ENCODE measurements around the gene GNAQ. TPM values are rescaled to one million over a fixed set of nuclear protein-coding genes. Genes with fewer than 3 reads are reported as not detected.

GNAQ gene
- total and polyA plus RNA-seq, 2 experiments from 2014 or later = 21.1 to 43.1 TPM

GRCh38 chr9:78009186-78009585, 22.4 kb downstream of the GNAQ start:
- H3K4me3 ChIP-seq = no peak overlapping the region
- H3K4me3 Mint-ChIP-seq = no peak overlapping the region
- H3K4me2 ChIP-seq = no peak overlapping the region
- H2AFZ ChIP-seq = no peak overlapping the region
- H3K27ac Mint-ChIP-seq = no peak overlapping the region
- no peaks in the 10 kb centered on the region for H3K27me3 Mint-ChIP-seq (ENCODE audit: insufficient read depth, low read depth, poor library complexity)
- peaks cover 99% of the 10 kb centered on the region for H3K79me2 ChIP-seq (replicated peaks; ENCODE audit: insufficient read depth)
- H3K4me1 Mint-ChIP-seq = peaks cover 49% of the 10 kb centered on the region
- no peaks in the 10 kb centered on the region for H3K36me3 Mint-ChIP-seq (ENCODE audit: low read depth)
- H3K4me1 ChIP-seq (ENCODE audit: insufficient read depth) = peaks cover 39% of the 10 kb centered on the region
- no peaks in the 10 kb centered on the region for H3K27me3 ChIP-seq (ENCODE audit: insufficient read depth)
- H3K27ac ChIP-seq (ENCODE audit: low read depth) = no peak overlapping the region
- TF ChIP-seq EZH2phosphoT487 (IDR thresholded peaks at IDR 0.05; ENCODE audit: unreplicated experiment) (no peak), STAT1 (IDR thresholded peaks at IDR 0.05; ENCODE audit: unreplicated experiment) (no peak), JUNB (IDR thresholded peaks at IDR 0.05; ENCODE audit: unreplicated experiment) (no peak), EZH2 (IDR thresholded peaks at IDR 0.05; ENCODE audit: low read depth, unreplicated experiment) (no peak), POLR2AphosphoS5 (IDR thresholded peaks at IDR 0.05; ENCODE audit: low read depth) (no peak), REST (IDR thresholded peaks at IDR 0.05; ENCODE audit: unreplicated experiment) (no peak), CTCF (conservative IDR thresholded peaks at IDR 0.05; ENCODE audit: low read depth in 2 of 2) (no peak), CREB1 (CRISPR knock-in tag; IDR thresholded peaks at IDR 0.05; ENCODE audit: low read depth) (no peak), ZNF462 (CRISPR knock-in tag; IDR thresholded peaks at IDR 0.05) (no peak), NANOG (IDR thresholded peaks at IDR 0.05; ENCODE audit: borderline replicate concordance) (no peak), ZNF331 (CRISPR knock-in tag; IDR thresholded peaks at IDR 0.05; ENCODE audit: low read depth) (no peak), ZNF114 (CRISPR knock-in tag; IDR thresholded peaks at IDR 0.05) (no peak), ETS1 (IDR thresholded peaks at IDR 0.05) (no peak)
- no peaks in the 10 kb centered on the region for H3K36me3 ChIP-seq (ENCODE audit: insufficient read depth)
- ATAC-seq = no peak
- no peak for DNase-seq (ENCODE audit: low spot score)
- H3K9me2 ChIP-seq (ENCODE audit: insufficient read depth) = no peaks in the 10 kb centered on the region
- no peaks in the 10 kb centered on the region for H3F3A ChIP-seq (replicated peaks; ENCODE audit: low read depth)
- no peaks in the 10 kb centered on the region for H3K9me3 Mint-ChIP-seq
- H4K20me1 ChIP-seq (replicated peaks; ENCODE audit: insufficient read depth) = peaks cover 18% of the 10 kb centered on the region; the same call in 1 of the 2 replicates
